Mucosa of gallbladder (tissue), 1 donor: ENCODE measurements around the gene ST6GALNAC5. TPM values are rescaled to one million over a fixed set of nuclear protein-coding genes. Genes with fewer than 3 reads are reported as not detected.
"Not testable (repeated sequence)": the region's sequence is repeated elsewhere in the genome, so short reads cannot be mapped to it uniquely, and the experiment has no call there.

Experiments
- DNase-seq: peaks from one replicate; pipeline ENCODE4 v3.0.0-alpha.2; 2020; ENCODE audit warnings: low spot score
- total RNA-seq: library from RNA; stranded (reverse); gene quantifications from one replicate; pipeline ENCODE4 v1.2.1, GENCODE V29; 2021
- donor health status: DM: no; HTN: no; CAD: no.

The ST6GALNAC5 gene
- total RNA-seq, 1 donor from 2014 or later: 65.9 TPM

DNA sequence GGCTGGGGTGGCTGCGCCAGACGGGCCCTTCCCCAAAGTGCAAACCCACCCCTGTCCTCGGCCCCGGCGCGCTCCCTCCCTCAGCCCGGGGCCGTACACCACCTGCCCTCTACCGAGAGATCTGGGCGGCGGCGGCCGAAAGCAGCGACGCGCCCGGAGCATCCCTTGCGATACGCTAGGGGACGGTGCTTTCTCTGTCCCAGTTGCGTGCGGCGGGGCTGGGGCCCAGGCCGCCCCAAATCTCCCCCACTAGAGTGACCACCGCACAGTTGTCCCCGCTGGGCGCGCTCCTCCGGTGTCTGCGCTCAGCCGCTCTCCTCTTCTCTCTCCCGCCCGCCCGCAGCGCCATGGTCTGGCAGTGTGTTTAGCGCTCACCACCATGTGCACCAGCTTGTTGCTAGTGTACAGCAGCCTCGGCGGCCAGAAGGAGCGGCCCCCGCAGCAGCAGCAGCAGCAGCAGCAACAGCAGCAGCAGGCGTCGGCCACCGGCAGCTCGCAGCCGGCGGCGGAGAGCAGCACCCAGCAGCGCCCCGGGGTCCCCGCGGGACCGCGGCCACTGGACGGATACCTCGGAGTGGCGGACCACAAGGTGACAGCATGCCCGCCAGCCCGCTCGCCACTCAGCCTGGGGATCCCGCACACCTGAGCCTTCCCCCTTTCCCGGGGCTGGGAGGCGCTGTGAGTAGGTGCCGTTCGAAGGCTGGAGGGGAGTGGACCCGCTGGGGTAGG, 1.0 kb downstream of the ST6GALNAC5 start:
- no peak for DNase-seq

DNA sequence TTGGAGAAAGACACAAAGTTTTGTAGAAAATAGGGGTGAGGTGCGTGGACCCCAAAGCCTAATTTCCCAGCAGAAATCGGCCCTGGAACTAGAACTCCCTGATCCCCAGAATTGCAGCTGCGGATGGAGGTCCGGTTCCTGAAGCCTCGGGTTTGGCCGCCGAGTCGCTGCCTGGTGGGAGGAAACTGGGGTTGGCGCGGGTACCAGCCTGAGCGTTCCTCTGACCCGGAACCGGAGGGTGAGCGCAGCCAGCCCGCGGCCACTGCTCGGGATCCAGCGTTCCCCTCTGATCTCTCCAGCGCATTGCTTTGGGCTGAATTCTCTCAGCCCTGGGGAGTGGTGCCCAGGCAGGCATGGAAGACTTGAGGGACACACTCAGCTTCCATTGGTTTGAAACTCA, 1.6 kb downstream of the ST6GALNAC5 start:
- DNase-seq: no peak

DNA sequence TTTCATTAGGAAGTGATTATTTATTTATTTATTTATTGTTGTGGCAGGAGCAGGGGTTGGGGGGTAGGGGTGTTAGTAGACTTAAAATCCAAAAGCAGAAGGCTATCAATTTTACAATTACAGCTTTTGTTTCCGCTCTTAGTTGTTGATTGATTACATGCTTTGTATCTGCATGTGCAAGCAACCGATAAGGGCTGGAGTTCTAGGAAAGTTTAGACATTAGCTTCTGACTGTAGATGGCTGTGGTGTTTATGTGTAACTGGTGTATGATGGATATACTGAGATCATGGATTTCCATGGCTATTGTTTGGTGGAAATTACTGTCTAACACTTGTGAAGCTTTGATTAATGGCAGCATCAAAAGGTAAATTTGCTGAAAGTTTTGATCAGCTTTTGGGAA, 2.8 kb downstream of the ST6GALNAC5 start:
- no peak for DNase-seq

DNA sequence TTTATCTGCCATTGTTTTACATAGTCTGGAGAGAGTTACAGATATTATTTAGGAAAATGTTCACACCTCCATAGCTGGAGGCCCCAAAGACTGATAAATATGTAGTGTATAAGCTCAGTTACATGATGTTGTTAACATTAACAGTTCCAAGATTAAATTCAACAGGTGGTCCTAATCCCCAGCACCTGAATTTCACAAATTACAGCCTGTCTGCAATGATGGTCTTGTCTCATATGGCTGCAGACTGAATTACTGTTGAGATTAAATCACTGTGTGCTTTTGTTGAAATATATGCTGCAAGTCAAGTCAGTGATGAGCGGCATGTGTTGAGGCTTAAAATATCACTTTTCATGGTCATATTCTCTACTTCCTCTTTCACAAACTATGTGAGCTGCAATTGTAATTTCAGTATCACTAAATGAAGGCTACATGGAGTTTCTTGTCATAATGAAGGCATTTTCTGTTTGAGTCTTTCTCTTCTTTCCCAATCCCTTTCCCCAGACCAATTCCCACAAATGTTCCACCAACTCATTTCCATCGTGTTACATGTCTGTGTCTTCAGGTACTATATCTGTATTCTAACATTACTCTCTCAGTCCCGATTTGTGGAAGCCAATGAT, 4.2 kb downstream of the ST6GALNAC5 start:
- no peak for DNase-seq

DNA sequence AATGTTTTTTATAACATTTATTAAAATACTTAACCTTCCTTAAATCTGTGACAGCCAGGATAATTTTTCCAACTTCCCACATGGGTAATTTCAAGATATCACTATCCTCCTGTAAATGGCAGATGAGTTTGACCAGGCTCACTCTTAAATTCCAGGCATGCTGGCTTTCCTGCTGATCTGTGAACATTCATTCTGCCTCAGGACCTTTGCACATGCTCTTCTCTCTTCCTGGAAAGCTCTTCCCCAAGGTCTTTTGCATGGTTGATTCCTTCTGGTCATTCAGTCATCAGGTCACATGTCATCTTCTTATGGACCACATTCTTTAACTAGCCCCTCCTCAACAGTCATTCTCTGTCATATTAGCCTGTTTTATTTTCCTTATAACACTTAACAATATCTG, 5.7 kb downstream of the ST6GALNAC5 start:
- no peak for DNase-seq

DNA sequence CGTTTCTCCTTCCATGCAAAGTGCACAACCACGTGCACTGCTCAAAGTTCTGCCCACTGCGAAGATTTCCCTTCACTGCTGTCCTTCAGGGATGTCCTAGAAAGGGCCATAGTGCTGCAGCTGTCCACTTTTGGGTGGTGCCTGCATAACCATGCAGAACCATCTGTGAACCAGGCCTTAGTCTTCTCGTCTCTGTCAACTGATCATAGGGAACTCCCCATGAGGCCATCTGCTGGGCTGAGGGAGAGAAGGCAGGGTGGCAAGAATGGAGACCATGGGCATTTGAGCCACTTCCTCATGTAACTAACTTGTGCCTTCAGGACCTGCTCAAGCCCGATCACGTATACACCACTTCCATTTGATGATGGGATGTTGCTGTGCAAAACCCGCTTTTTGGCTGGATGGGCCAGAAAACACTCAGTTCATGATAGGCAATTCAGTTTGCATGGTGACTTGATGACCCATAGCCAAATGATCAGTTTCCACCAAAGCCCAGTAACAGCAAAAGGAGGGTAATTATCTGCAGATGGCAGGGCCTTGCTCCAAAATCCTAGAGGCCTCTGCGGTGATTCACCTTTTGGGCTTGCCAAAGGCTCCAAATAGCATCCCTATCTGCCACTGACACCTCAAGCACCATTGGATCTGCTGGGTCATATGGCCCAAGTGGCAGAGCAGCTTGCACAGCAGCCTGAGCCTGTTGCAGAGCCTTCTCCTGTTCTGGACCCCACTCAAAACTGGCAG, 9.5 kb downstream of the ST6GALNAC5 start:
- DNase-seq: no peak

DNA sequence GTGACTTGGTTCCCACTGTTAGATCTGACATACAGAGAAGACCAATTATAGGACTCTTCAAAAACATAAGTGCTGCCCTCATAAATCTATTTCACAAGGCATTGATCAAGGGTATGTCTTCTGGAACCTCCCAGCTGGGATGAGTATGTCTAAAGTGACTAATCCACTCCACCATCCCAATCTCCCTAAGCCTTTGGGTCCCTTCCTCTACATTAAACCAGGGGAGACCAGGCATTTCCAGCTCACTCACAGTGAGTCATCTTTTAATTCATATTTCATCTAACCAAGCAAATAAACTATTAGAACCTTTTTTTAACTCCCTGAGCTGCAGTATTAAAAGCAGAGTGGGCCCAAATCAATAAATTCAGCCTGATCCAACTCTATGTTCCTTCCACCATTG, 11.7 kb downstream of the ST6GALNAC5 start:
- not testable (repeated sequence) for DNase-seq

DNA sequence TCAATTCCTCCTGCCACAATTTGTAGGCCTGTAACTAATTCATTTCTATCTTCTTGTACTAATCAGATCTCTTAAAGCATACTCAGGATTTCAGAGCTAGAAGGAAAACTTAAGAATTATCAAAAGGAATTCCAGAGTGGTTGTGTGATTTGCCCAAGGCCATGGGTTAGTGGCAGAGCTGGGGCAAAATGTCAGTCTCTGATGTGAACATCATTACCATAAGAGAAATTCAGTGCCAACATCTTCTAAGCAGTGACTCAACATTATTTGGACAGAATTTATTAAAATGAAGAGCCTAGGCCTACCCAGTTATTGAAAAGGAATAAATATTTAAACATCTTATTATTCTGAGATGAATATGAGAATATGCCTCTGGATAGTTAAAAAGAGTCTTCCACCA, 14.5 kb downstream of the ST6GALNAC5 start:
- no peak for DNase-seq

DNA sequence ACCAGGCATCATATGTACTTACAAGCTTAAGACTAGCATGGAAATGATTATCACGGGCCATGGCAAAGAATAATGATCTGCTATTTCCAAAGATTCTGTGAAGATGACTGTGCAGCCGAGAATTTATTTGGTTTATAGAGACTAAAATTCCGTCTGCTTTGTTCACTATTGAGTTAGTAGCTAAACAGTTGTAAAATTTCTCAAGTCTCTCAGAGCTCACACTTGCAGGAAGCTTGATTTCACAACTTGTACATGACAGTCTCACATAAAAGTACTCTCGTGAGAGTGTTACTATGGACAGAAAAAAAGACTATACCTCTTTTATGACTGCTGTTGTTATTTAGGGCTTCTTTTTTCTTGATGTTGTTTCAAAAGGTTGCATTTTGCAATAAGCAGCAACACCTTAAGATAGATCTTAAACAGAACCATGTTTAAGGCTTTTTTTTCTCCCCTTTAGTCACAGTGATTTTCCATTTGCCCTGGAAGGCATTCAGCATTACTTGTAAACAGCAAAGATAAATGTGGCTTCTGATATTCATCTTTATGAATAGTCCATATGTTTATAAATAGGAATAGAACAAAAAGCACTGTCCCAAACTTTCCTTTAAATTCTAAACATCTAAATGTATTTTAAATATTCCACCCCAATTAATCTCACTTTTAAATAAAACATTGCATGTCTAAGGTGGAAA, 24.8 kb downstream of the ST6GALNAC5 start:
- DNase-seq: no peak

DNA sequence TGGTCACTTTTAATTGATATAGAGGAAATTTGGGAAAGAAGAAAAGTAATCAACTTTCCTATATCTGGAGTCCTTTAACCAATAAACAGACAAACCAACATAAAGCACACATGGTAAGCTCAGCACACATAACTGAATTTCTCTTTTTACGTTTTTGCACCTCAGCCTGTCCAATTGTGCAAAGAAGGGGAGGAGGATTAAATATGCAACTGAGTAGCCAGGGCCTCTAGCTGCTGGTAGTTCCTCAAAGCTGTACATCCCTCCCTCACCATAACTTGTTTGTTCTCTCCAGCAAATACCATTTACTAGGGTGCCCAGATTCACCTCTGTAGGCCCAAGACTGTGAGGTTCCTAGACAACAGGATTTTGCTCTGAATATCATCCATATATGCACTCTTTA, 25.4 kb downstream of the ST6GALNAC5 start:
- no peak for DNase-seq

DNA sequence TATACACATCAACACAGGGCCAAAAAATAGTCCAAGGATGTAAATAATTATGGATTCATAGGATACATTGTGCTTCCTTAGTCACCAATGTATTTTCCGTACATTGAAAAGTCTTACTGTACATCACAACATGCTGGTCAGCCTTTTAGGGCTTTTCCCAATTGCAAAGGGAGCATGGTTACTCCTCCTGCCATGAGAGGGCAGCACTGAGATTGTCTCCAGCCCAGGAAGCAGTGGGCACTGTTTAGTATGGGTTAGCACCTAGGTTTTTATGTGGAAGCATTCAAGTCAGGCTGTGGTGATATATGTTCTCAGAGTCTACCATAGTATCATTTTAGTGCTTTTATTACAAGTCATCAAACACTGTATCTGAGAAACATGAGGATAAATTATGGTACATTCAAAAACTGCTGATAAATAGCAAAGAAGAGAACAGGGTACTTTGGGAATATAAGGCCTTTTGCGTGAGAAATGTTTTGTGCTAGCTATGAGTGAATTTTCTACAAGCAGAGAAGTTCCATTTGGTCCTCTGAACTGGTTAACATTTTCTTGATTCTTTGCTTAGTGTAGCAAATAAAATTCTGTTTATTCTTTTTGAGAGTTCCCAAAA, 34.0 kb downstream of the ST6GALNAC5 start:
- DNase-seq: no peak

DNA sequence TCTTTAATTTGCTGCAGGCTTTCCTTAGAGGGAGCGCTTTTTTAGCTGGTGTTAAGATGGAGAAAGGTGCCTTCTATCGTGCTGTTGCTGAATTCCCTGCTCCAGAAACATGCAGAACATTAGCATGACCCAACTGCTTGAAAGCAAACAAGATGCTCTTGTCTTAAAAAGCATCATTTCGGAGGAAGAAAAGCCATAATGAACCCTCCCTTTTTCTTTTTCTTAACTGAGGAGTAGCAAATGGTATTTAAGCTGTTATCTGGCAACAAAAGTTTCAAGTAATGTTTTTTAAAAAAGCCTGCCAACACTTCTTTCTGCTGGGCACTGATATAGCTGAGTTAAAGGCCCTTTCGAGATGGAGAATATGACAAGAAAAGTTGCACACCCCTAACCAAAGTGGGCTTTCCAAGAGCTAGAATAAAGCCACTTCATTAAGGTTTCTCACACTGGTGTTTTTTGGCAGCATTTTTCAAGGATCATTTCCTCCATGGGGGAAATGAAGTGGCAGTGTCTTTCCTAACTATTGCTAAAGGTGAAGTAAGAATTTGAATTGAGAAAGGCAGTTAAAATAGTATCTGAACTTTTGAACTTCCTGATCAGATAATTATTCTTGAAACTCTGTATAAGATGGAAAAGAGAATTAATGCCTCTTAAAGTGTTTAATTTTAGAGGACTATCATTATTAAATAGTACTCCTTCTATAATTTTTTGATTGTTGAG, 38.8 kb downstream of the ST6GALNAC5 start:
- no peak for DNase-seq

DNA sequence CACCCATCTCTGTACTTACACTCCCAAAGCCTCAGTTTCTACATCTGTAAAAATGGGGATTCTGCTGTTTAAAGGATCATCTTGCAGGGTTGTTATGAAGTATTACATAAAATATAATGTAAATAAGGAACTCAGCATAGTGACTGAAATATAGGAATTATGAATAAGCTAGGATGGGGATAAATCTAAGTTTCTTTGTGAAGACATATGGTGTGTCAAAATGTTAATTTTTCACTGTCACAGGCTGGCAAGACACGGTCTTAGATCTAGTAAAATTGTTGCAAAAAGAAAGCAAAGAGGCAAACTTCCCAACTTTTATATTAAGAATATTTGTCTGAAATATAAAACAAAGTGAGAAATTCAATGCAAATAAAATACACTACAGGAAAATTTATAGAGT, 42.0 kb downstream of the ST6GALNAC5 start:
- DNase-seq: no peak

DNA sequence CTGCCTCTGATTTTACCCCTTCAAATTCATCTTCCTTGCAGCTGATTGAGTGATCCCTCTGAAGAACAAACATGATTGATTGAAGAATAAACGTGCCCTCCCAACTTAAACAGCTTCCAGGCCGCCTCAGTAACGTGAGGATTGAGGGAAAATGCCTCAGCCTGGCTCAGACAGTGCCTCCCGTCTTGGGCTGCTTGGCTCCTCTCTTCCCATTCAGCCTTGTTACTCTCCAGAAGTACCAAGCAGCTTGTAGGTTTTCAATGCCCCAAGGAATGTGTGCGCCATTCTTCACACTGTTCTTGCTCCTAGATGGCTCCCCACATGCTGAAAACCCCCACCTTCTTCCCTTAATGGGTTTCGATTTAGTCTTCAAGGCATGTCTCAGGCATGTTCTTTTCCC, 51.8 kb downstream of the ST6GALNAC5 start:
- no peak for DNase-seq

DNA sequence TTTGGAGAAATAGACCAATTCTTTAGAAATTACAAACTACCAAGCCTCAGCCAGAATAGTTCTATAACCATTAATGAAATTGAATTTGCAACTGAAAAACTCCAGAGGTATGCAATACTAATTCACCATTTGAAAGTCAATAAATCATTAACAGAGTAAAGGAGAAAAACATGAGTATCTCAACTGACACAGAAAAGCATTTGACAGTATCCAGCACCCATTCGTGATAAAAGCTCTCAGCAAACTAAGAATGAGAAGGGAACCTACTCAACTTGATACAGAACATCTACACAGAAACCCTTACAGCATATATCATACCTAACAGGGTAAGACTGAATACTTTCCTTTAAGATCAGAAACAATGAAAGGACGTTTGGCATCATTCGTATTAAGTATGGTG, 54.3 kb downstream of the ST6GALNAC5 start:
- DNase-seq: no peak

DNA sequence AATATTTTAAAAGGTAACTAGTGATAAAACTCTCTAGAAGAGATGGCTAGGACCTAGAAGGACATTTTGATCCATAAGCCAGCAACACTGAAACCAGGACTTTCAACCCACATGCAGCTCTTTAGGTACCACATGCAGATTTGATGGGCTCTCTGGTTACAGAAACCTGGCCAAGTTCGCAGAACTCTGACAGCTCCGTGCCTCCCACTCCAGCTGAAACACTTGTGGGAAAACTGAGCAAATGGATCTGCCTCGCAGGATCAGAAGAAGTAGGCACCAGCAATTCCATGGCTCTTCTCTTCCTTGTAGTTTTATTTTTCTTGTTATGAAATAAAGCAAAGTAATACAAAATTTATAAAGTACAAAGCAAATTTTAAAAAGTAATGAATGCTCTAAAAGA, 58.5 kb downstream of the ST6GALNAC5 start:
- DNase-seq: no peak

DNA sequence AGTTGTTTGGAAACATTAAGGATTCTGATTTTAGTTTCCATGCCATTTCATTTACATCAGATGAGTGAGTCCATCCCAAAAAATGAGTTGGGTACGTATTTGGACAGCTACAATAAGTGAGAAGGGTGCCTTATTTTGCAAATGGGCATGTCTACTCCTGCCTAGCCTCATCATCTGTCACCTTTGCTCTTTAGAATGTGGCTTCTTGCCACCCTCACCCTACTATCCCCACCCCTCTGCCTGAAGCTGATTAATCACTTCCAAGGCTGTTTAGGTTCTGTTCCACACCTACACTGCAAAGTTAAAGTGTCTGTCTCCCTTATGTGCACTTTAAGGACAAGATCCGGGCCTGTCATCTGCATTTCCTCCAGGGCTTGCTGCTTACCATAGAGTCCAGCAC, 61.2 kb downstream of the ST6GALNAC5 start:
- DNase-seq: no peak

DNA sequence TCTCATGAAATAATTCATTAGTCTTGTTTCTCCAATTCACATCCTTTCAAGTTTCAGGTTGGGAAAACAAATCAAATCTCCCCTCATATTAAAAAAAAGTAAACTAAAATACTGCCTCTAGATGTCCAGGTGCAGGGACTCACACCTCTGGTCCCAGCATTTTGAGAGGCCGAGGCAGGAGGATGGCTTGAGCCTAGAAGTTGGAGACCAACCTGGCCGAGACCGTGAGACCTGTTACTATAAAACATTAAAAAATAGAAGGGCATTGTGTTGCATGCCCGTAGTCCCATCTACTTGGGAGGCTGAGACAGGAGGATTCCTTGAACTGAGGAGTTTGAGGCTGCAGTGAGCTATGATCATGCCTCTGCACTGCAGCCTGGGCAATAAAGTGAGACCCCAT, 61.9 kb downstream of the ST6GALNAC5 start:
- DNase-seq: no peak

DNA sequence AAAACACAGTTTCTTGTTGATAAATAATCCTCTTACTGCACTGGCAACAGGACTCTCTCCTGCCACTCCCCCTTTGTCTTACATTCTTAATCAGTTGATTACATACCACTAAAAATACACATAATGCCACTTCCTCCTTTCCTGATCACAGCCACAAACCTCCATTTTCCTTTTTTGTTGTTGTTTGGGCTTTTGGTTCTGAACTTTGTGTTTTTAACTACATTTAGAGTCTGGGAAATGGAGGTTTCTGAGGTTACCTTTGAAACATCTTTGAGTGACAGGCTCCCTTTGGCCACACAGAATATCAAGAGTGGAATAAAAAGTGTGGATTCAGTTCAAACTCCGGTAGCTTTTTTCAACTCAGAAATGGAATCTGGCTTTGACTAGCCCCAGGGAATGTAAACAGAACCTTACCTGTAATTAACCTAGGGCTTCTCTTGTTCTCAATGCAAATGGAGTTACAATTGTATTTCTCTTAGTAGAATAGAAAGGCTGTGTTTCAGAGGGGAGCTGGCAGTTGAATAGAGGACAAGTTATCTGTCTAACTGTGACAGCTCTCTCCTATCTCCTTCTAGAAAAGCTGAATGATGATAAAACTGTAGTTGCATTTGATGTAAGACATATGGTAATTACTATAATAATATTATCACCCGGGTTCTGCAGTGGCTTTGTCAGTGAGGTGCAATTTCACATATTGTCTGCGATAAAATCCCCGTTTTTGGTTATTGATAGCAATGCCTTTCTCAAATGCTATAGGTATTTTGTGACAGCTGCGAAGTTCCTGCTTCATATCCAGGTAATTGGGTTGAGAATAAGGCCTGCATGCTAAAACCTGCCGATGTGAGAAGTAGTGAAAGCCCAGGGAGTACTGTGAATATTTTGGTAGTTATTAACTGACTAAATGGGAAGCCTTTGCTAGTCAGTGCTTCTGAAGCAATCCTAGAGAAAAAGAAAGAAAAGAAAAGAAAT, 66.9 kb downstream of the ST6GALNAC5 start:
- no peak for DNase-seq

DNA sequence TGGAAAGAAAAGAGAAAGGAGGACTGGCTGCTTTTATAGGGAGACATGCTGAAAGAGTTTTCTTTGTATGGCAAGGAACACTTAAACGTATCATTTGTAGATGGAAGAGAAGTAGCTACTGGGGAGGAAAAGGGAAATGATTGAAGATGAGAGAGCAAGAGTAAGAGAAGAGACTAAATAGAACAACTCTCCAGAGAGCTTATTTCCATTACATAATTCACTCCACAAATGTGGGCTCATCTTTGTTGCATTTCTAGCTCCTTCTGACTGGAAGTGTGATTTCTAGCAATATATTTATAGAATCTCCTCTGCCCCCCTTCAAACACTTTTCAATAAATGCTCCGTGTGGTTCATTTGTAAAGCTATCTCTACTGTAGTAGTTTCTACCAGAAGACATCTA, 71.0 kb downstream of the ST6GALNAC5 start:
- DNase-seq: no peak
